Peyer's patch (tissue), 4 donors: Measurements from ENCODE around the gene CTNNA1. TPM values are rescaled to one million over a fixed set of nuclear protein-coding genes. Genes with fewer than 3 reads are reported as not detected.
A peak's percentile ranks its signal among the peaks of the same experiment; 100 is the strongest.

Experiments
- DNase-seq, 3 donors: peaks; one replicate each; pipeline ENCODE4 v3.0.0-alpha.2; 2017 to 2019
- H3K27ac ChIP-seq, 4 donors: fragments of 200-600 bp; sonication (generic); one replicate each; pipeline ENCODE4 v1.5.1; 2016 to 2019
- H3K27me3 ChIP-seq, 2 donors: fragments of 200-600 bp; sonication (generic); one replicate each; pipeline ENCODE4 v1.5.1; 2019
- H3K36me3 ChIP-seq, 3 donors: fragments of 200-600 bp; sonication (generic); one replicate each; pipeline ENCODE4 v1.5.1; 2016 to 2019
- H3K4me1 ChIP-seq, 4 donors: fragments of 200-600 bp; sonication (generic); one replicate each; pipeline ENCODE4 v1.5.1; 2016 to 2019
- H3K4me3 ChIP-seq, 4 donors: fragments of 200-600 bp; sonication (generic); 1 replicate in 3 of 4; 2 replicates in 1 of 4; pipeline ENCODE4 v1.5.1; 2016 to 2019; ENCODE audit warnings: mild to moderate bottlenecking in 1 of 4
- H3K9me3 ChIP-seq, 4 donors: fragments of 200-600 bp; sonication (generic); one replicate each; pipeline ENCODE4 v1.5.1; 2016 to 2019; ENCODE audit warnings: mild to moderate bottlenecking in 1 of 4
- CTCF ChIP-seq, 6 experiments: fragments of 450-650 bp in 4 of 6; fragments of 200-600 bp in 2 of 6; sonication (generic) in 1 of 6; IDR thresholded peaks; one replicate each; pipeline ENCODE4 v1.5.1; 2017 to 2019; ENCODE audit warnings: antibody characterized with exemption in 6 of 6, mild to moderate bottlenecking in 3 of 6, moderate library complexity in 1 of 6
- POLR2A ChIP-seq, 2 donors: fragments of 450-650 bp; IDR thresholded peaks; one replicate each; pipeline ENCODE4 v1.5.1; 2017; ENCODE audit warnings: antibody characterized with exemption in 2 of 2, mild to moderate bottlenecking in 2 of 2, moderate library complexity in 2 of 2
- total RNA-seq, 4 donors: library from RNA; depleted of rRNA; stranded (reverse); fragments of >200 nt; gene quantifications; one replicate each; pipeline ENCODE4 v1.1.0, GENCODE V29; 2016

CTNNA1 gene
- total RNA-seq, 4 donors from 2014 or later, result 351 to 516 (median 369) TPM

GRCh38 chr5:138968601-138969000, 215.4 kb downstream of the CTNNA1 start:
- no peaks in the 10 kb centered on the region for H3K27me3 ChIP-seq
- H3K4me1 ChIP-seq, result peaks cover 0 to 32% (median 0%) of the 10 kb centered on the region in 4 donors
- DNase-seq, result no peak

GRCh38 chr5:138969323-138970002, 216.2 kb downstream of the CTNNA1 start:
- Histone ChIP-seq H3K27me3 (no peaks in the 10 kb centered on the region), H3K27ac (no peak overlapping the region)
- no peak for DNase-seq

More at GRCh38 chr5:138968601-138969000, 215.4 kb downstream of the CTNNA1 start:
- no peaks in the 10 kb centered on the region for H3K36me3 ChIP-seq
- H3K4me3 ChIP-seq, result no peak overlapping the region
- TF ChIP-seq CTCF (IDR thresholded peaks at IDR 0.05) (no peak), POLR2A (IDR thresholded peaks at IDR 0.05) (no peak)
- H3K27ac ChIP-seq, result no peak overlapping the region
- no peaks in the 10 kb centered on the region for H3K9me3 ChIP-seq

GRCh38 chr5:138972230-138972629, 219.0 kb downstream of the CTNNA1 start:
- H3K9me3 ChIP-seq, result no peaks in the 10 kb centered on the region
- H3K4me1 ChIP-seq, result peaks cover 0 to 26% (median 0%) of the 10 kb centered on the region in 4 donors
- TF ChIP-seq CTCF (IDR thresholded peaks at IDR 0.05), result no peak
- no peak for TF ChIP-seq POLR2A (IDR thresholded peaks at IDR 0.05)
- no peaks in the 10 kb centered on the region for H3K36me3 ChIP-seq
- peak in 1 of 3 donors; percentile 34 for DNase-seq
- no peak overlapping the region for H3K27ac ChIP-seq
- H3K27me3 ChIP-seq, result no peaks in the 10 kb centered on the region
- no peak overlapping the region for H3K4me3 ChIP-seq

More at GRCh38 chr5:138969323-138970002, 216.2 kb downstream of the CTNNA1 start:
- TF ChIP-seq CTCF (IDR thresholded peaks at IDR 0.05) (no peak), POLR2A (IDR thresholded peaks at IDR 0.05) (no peak)
- H3K9me3 ChIP-seq, result no peaks in the 10 kb centered on the region
- peaks cover 0 to 37% (median 0%) of the 10 kb centered on the region in 4 donors for H3K4me1 ChIP-seq
- H3K36me3 ChIP-seq, result no peaks in the 10 kb centered on the region
- H3K4me3 ChIP-seq, result no peak overlapping the region

GRCh38 chr5:138972836-138973235, 219.6 kb downstream of the CTNNA1 start:
- no peak overlapping the region for H3K4me3 ChIP-seq
- H3K27me3 ChIP-seq, result no peaks in the 10 kb centered on the region
- no peak for TF ChIP-seq POLR2A (IDR thresholded peaks at IDR 0.05)
- TF ChIP-seq CTCF (IDR thresholded peaks at IDR 0.05), result no peak
- H3K9me3 ChIP-seq, result no peaks in the 10 kb centered on the region
- H3K27ac ChIP-seq, result no peak overlapping the region
- peak in 1 of 3 donors; percentile 27 for DNase-seq
- no peaks in the 10 kb centered on the region for H3K36me3 ChIP-seq
- H3K4me1 ChIP-seq, result peaks cover 0 to 20% (median 0%) of the 10 kb centered on the region in 4 donors

- DNase-seq, result peak in 1 of 3 donors; percentile 43
- peaks cover 0 to 14% (median 0%) of the 10 kb centered on the region in 4 donors for H3K4me1 ChIP-seq
- H3K36me3 ChIP-seq, result no peaks in the 10 kb centered on the region
- no peaks in the 10 kb centered on the region for H3K9me3 ChIP-seq
- no peak overlapping the region for H3K4me3 ChIP-seq
- peak overlapping the region in 3 of 4 donors; percentile 25 to 51 (median 51) for H3K27ac ChIP-seq
- TF ChIP-seq POLR2A (IDR thresholded peaks at IDR 0.05) (no peak), CTCF (IDR thresholded peaks at IDR 0.05) (no peak)
- H3K27me3 ChIP-seq, result no peaks in the 10 kb centered on the region
These were observed 221.2 kb downstream of the CTNNA1 start for GRCh38 chr5:138974227-138975063.
